Fibroblast of lung (primary cell): ENCODE data around the gene KLB.

Experiments
- CTCF ChIP-seq, 2 donors: IDR thresholded peaks in 1 of 2; conservative IDR thresholded peaks in 1 of 2; 1 replicate in 1 of 2; 2 replicates in 1 of 2; pipeline ENCODE4 v1.5.1; 2011 to 2012; ENCODE audit warnings: low read length in 2 of 2, control low read depth in 1 of 2, inconsistent platforms in 1 of 2, low read depth in 1 of 2, mild to moderate bottlenecking in 1 of 2
- EZH2 ChIP-seq: IDR thresholded peaks from 2 replicates; pipeline ENCODE4 v1.5.1; 2012; ENCODE audit warnings: low read length, control low read depth, mild to moderate bottlenecking; ENCODE audit errors: missing control alignments

GRCh38 chr4:39415678-39416283 is 9.1 kb downstream of the KLB start:
- TF ChIP-seq CTCF (conservative IDR thresholded peaks at IDR 0.05 in 1 of 2, IDR thresholded peaks at IDR 0.05 in 1 of 2; ENCODE audit: low read depth in 1 of 2, low read length in 2 of 2) (no peak), EZH2 (no peak)
